Activated naive CD8-positive, alpha-beta T cell treated with anti-CD3 and anti-CD28 coated beads, Interleukin-2, amount 50 U/mL, for 24 hours (primary cell): Measurements from ENCODE around the gene VGF.
"Not testable (repeated sequence)": the region's sequence is repeated elsewhere in the genome, so short reads cannot be mapped to it uniquely, and the experiment has no call there.

Experiments used
- ATAC-seq: fragments of 150-1000 bp; cut with Tn5 transposase; one replicate; pipeline ENCODE4 v1.10.0; 2021
- DNase-seq: peaks from one replicate; pipeline ENCODE4 v3.0.0; 2021
- H3K27ac Mint-ChIP-seq: one replicate; pipeline ENCODE4 v1.8.0; 2021; ENCODE audit warnings: mild to moderate bottlenecking, mixed read lengths
- H3K27me3 Mint-ChIP-seq: one replicate; pipeline ENCODE4 v1.8.0; 2021; ENCODE audit warnings: mixed read lengths
- H3K36me3 Mint-ChIP-seq: one replicate; pipeline ENCODE4 v1.8.0; 2021; ENCODE audit warnings: low read depth, mixed read lengths
- H3K4me1 Mint-ChIP-seq: one replicate; pipeline ENCODE4 v1.8.0; 2021; ENCODE audit warnings: mixed read lengths
- H3K4me3 Mint-ChIP-seq: one replicate; pipeline ENCODE4 v1.8.0; 2021; ENCODE audit warnings: mild to moderate bottlenecking, moderate library complexity, mixed read lengths
- H3K9me3 Mint-ChIP-seq: one replicate; pipeline ENCODE4 v1.8.0; 2021; ENCODE audit warnings: mixed read lengths

VGF gene

GRCh38 chr7:101199522-101199921 lies 34.2 kb upstream of the VGF start:
- not testable (repeated sequence) for H3K9me3 Mint-ChIP-seq, ATAC-seq, H3K36me3 Mint-ChIP-seq, DNase-seq, H3K27ac Mint-ChIP-seq, H3K4me1 Mint-ChIP-seq, H3K4me3 Mint-ChIP-seq
- H3K27me3 Mint-ChIP-seq, result peaks cover 33% of the 10 kb centered on the region

- no peak overlapping the region for H3K27ac Mint-ChIP-seq
- H3K36me3 Mint-ChIP-seq, result no peaks in the 10 kb centered on the region
- no peaks in the 10 kb centered on the region for H3K9me3 Mint-ChIP-seq
- H3K4me1 Mint-ChIP-seq, result no peaks in the 10 kb centered on the region
- H3K4me3 Mint-ChIP-seq, result no peak overlapping the region
- DNase-seq (no peak), ATAC-seq (no peak)
- H3K27me3 Mint-ChIP-seq, result peaks cover 33% of the 10 kb centered on the region
Observed at GRCh38 chr7:101198476-101198875, 33.1 kb upstream of the VGF start.

GRCh38 chr7:101197991-101198390 lies 32.6 kb upstream of the VGF start:
- Mint-ChIP-seq H3K9me3 (no peaks in the 10 kb centered on the region), H3K4me3 (no peak overlapping the region), H3K36me3 (no peaks in the 10 kb centered on the region), H3K27ac (no peak overlapping the region), H3K4me1 (no peaks in the 10 kb centered on the region), H3K27me3 (peaks cover 32% of the 10 kb centered on the region)
- DNase-seq, result no peak
- ATAC-seq, result no peak

GRCh38 chr7:101195884-101196283 lies 30.5 kb upstream of the VGF start:
- H3K9me3 Mint-ChIP-seq, result no peaks in the 10 kb centered on the region
- H3K4me1 Mint-ChIP-seq, result no peaks in the 10 kb centered on the region
- H3K27ac Mint-ChIP-seq, result no peak overlapping the region
- peaks cover 19% of the 10 kb centered on the region for H3K27me3 Mint-ChIP-seq
- ATAC-seq (no peak), DNase-seq (no peak)
- H3K4me3 Mint-ChIP-seq, result no peak overlapping the region
- H3K36me3 Mint-ChIP-seq, result no peaks in the 10 kb centered on the region

- Mint-ChIP-seq H3K9me3 (no peaks in the 10 kb centered on the region), H3K4me1 (no peaks in the 10 kb centered on the region), H3K27me3 (peaks cover 26% of the 10 kb centered on the region), H3K4me3 (no peak overlapping the region), H3K27ac (no peak overlapping the region), H3K36me3 (no peaks in the 10 kb centered on the region)
- no peak for DNase-seq
- ATAC-seq, result no peak
Observed at GRCh38 chr7:101189109-101189508, 23.7 kb upstream of the VGF start.

GRCh38 chr7:101186844-101187428 lies 21.6 kb upstream of the VGF start:
- Mint-ChIP-seq H3K27ac (no peak overlapping the region), H3K36me3 (no peaks in the 10 kb centered on the region), H3K9me3 (no peaks in the 10 kb centered on the region), H3K4me1 (peaks cover 4% of the 10 kb centered on the region), H3K27me3 (peaks cover 31% of the 10 kb centered on the region), H3K4me3 (no peak overlapping the region)
- DNase-seq (no peak), ATAC-seq (no peak)

- Mint-ChIP-seq H3K4me1 (peaks cover 4% of the 10 kb centered on the region), H3K36me3 (no peaks in the 10 kb centered on the region), H3K27me3 (peaks cover 33% of the 10 kb centered on the region), H3K4me3 (no peak overlapping the region), H3K27ac (no peak overlapping the region), H3K9me3 (no peaks in the 10 kb centered on the region)
- no peak for ATAC-seq
- no peak for DNase-seq
Observed at GRCh38 chr7:101186194-101186593, 20.8 kb upstream of the VGF start.

GRCh38 chr7:101185258-101185839 lies 20.0 kb upstream of the VGF start:
- DNase-seq, result no peak
- Mint-ChIP-seq H3K27me3 (peaks cover 40% of the 10 kb centered on the region), H3K27ac (no peak overlapping the region), H3K4me1 (peaks cover 9% of the 10 kb centered on the region), H3K9me3 (no peaks in the 10 kb centered on the region), H3K36me3 (no peaks in the 10 kb centered on the region), H3K4me3 (no peak overlapping the region)
- no peak for ATAC-seq

GRCh38 chr7:101180130-101180755 lies 14.9 kb upstream of the VGF start, which contains the start of gene NAT16:
NAT16 (minus strand) TSS chr7:101180293; CDS start chr7:101174807, 5,486 bp downstream.
- H3K4me3 Mint-ChIP-seq, result no peak within 1 kb of the TSS
- ATAC-seq (no peak), DNase-seq (no peak)
- no peaks in the 10 kb centered on the region for H3K36me3 Mint-ChIP-seq
- peaks cover 11% of the 10 kb centered on the region for H3K4me1 Mint-ChIP-seq
- peaks cover 64% of the 10 kb centered on the region for H3K27me3 Mint-ChIP-seq
- H3K27ac Mint-ChIP-seq, result no peak within 1 kb of the TSS
- H3K9me3 Mint-ChIP-seq, result no peaks in the 10 kb centered on the region

GRCh38 chr7:101179713-101180112 lies 14.3 kb upstream of the VGF start:
- H3K27me3 Mint-ChIP-seq, result peaks cover 65% of the 10 kb centered on the region
- no peak overlapping the region for H3K4me3 Mint-ChIP-seq
- DNase-seq (no peak), ATAC-seq (no peak)
- no peaks in the 10 kb centered on the region for H3K9me3 Mint-ChIP-seq
- no peaks in the 10 kb centered on the region for H3K36me3 Mint-ChIP-seq
- H3K27ac Mint-ChIP-seq, result no peak overlapping the region
- H3K4me1 Mint-ChIP-seq, result peaks cover 11% of the 10 kb centered on the region

GRCh38 chr7:101179117-101179516 lies 13.7 kb upstream of the VGF start:
- ATAC-seq, result no peak
- H3K27ac Mint-ChIP-seq, result no peak overlapping the region
- H3K27me3 Mint-ChIP-seq, result peaks cover 67% of the 10 kb centered on the region
- no peak for DNase-seq
- H3K9me3 Mint-ChIP-seq, result no peaks in the 10 kb centered on the region
- no peak overlapping the region for H3K4me3 Mint-ChIP-seq
- H3K36me3 Mint-ChIP-seq, result no peaks in the 10 kb centered on the region
- peaks cover 13% of the 10 kb centered on the region for H3K4me1 Mint-ChIP-seq

GRCh38 chr7:101177644-101178043 lies 12.3 kb upstream of the VGF start:
- Mint-ChIP-seq H3K36me3 (no peaks in the 10 kb centered on the region), H3K27me3 (peaks cover 78% of the 10 kb centered on the region), H3K4me1 (peaks cover 22% of the 10 kb centered on the region), H3K27ac (no peak overlapping the region), H3K4me3 (no peak overlapping the region), H3K9me3 (no peaks in the 10 kb centered on the region)
- no peak for DNase-seq
- ATAC-seq, result no peak

GRCh38 chr7:101175664-101176063 lies 10.3 kb upstream of the VGF start:
- peaks cover 80% of the 10 kb centered on the region for H3K27me3 Mint-ChIP-seq
- H3K27ac Mint-ChIP-seq, result no peak overlapping the region
- no peaks in the 10 kb centered on the region for H3K36me3 Mint-ChIP-seq

GRCh38 chr7:101174322-101174854 lies 9.0 kb upstream of the VGF start:
- Mint-ChIP-seq H3K4me1 (peaks cover 41% of the 10 kb centered on the region), H3K9me3 (no peaks in the 10 kb centered on the region), H3K27ac (no peak overlapping the region), H3K27me3 (peaks cover 87% of the 10 kb centered on the region), H3K4me3 (peak overlapping the region; percentile 17), H3K36me3 (no peaks in the 10 kb centered on the region)
- ATAC-seq (peak; percentile 11), DNase-seq (no peak)

More at GRCh38 chr7:101175664-101176063, 10.3 kb upstream of the VGF start:
- ATAC-seq, result no peak
- H3K4me1 Mint-ChIP-seq, result peaks cover 32% of the 10 kb centered on the region
- no peak for DNase-seq
- H3K4me3 Mint-ChIP-seq, result no peak overlapping the region
- H3K9me3 Mint-ChIP-seq, result no peaks in the 10 kb centered on the region

GRCh38 chr7:101173752-101174244 lies 8.4 kb upstream of the VGF start:
- H3K27ac Mint-ChIP-seq, result no peak overlapping the region
- peaks cover 44% of the 10 kb centered on the region for H3K4me1 Mint-ChIP-seq
- H3K4me3 Mint-ChIP-seq, result peak overlapping the region; percentile 17
- H3K9me3 Mint-ChIP-seq, result no peaks in the 10 kb centered on the region
- H3K36me3 Mint-ChIP-seq, result peaks cover 2% of the 10 kb centered on the region
- peaks cover 87% of the 10 kb centered on the region for H3K27me3 Mint-ChIP-seq
- peak; percentile 53 for ATAC-seq
- peak; percentile 75 for DNase-seq
